ENCODE measurements around the gene F11.
"Not testable (repeated sequence)": the region's sequence is repeated elsewhere in the genome, so short reads cannot be mapped to it uniquely, and the experiment has no call there.

F11 gene

GRCh38 chr4:186249785-186250754 is 15.9 kb upstream of the F11 start:
- no peak for DNase-seq (ENCODE audit: low read depth in 2 of 2)

- DNase-seq (ENCODE audit: low read depth in 2 of 2): no peak
Measured at GRCh38 chr4:186250760-186251159, 15.2 kb upstream of the F11 start.

- no peak for DNase-seq (ENCODE audit: low read depth in 2 of 2)
Measured at GRCh38 chr4:186255122-186255521, 10.9 kb upstream of the F11 start.

GRCh38 chr4:186258216-186258811 is 7.7 kb upstream of the F11 start:
- no peak for DNase-seq (ENCODE audit: low read depth in 2 of 2)

GRCh38 chr4:186260117-186260503 is 5.9 kb upstream of the F11 start:
- no peak for DNase-seq (ENCODE audit: low read depth in 2 of 2)

GRCh38 chr4:186260504-186261448 is 5.2 kb upstream of the F11 start:
- DNase-seq (ENCODE audit: low read depth in 2 of 2): no peak

- no peak for DNase-seq (ENCODE audit: low read depth in 2 of 2)
Measured at GRCh38 chr4:186264660-186265059, 1.3 kb upstream of the F11 start.

- DNase-seq (ENCODE audit: low read depth in 2 of 2): not testable (repeated sequence)
Measured at GRCh38 chr4:186265250-186265649, 739 bp upstream of the F11 start.

GRCh38 chr4:186266729-186267456 is 904 bp downstream of the F11 start:
- DNase-seq (ENCODE audit: low read depth in 2 of 2): no peak

- no peak for DNase-seq (ENCODE audit: low read depth in 2 of 2)
Measured at GRCh38 chr4:186271081-186271678, 5.2 kb downstream of the F11 start.

- no peak for DNase-seq (ENCODE audit: low read depth in 2 of 2)
Measured at GRCh38 chr4:186272699-186273391, 6.9 kb downstream of the F11 start.

- DNase-seq (ENCODE audit: low read depth in 2 of 2): not testable (repeated sequence)
Measured at GRCh38 chr4:186273392-186273789, 7.4 kb downstream of the F11 start.

- DNase-seq (ENCODE audit: low read depth in 2 of 2): no peak
Measured at GRCh38 chr4:186283311-186283710, 17.3 kb downstream of the F11 start.

- DNase-seq (ENCODE audit: low read depth in 2 of 2): no peak
Measured at GRCh38 chr4:186285147-186285546, 19.2 kb downstream of the F11 start.

GRCh38 chr4:186286581-186286980 is 20.6 kb downstream of the F11 start:
- no peak for DNase-seq (ENCODE audit: low read depth in 2 of 2)

GRCh38 chr4:186291256-186291890 is 25.4 kb downstream of the F11 start:
- no peak for DNase-seq (ENCODE audit: low read depth in 2 of 2)

GRCh38 chr4:186294160-186294559 is 28.2 kb downstream of the F11 start:
- no peak for DNase-seq (ENCODE audit: low read depth in 2 of 2)

- DNase-seq (ENCODE audit: low read depth in 2 of 2): no peak
Measured at GRCh38 chr4:186296481-186296880, 30.5 kb downstream of the F11 start.

- DNase-seq (ENCODE audit: low read depth in 2 of 2): no peak
Measured at GRCh38 chr4:186297013-186297645, 31.1 kb downstream of the F11 start.

Measured in stimulated activated CD4-positive, alpha-beta T cell treated with anti-CD3 and anti-CD28 coated beads, Interleukin-1b, Interleukin-23, amount 100 ng/mL, for 1 hour (primary cell).